Esophagus squamous epithelium (tissue), 4 donors: ENCODE data around the gene PPRC1.

Experiments
- CTCF ChIP-seq, 6 experiments: fragments of 450-650 bp in 4 of 6; fragments of 200-600 bp in 2 of 6; sonication (generic) in 2 of 6; IDR thresholded peaks; one replicate each; pipeline ENCODE4 v1.5.1; 2016 to 2019; ENCODE audit warnings: antibody characterized with exemption in 6 of 6, mild to moderate bottlenecking in 4 of 6, moderate library complexity in 4 of 6
- POLR2A ChIP-seq, 4 donors: fragments of 450-650 bp; IDR thresholded peaks; one replicate each; pipeline ENCODE4 v1.6.1; 2017; ENCODE audit warnings: antibody characterized with exemption in 4 of 4, mild to moderate bottlenecking in 4 of 4, moderate library complexity in 3 of 4

GRCh38 chr10:102184606-102185005 is 51.8 kb downstream of the PPRC1 start:
- TF ChIP-seq CTCF (IDR thresholded peaks at IDR 0.05) (no peak), POLR2A (IDR thresholded peaks at IDR 0.05) (no peak)
